Rectal smooth muscle tissue (tissue), 1 donor: ENCODE results near the gene DPP3.

Experiments
- H3K27ac ChIP-seq: one replicate; pipeline ENCODE4 v1.7.0; 2013; ENCODE audit warnings: low read depth, low read length, inconsistent platforms
- H3K27me3 ChIP-seq: one replicate; pipeline ENCODE4 v1.7.0; 2013; ENCODE audit warnings: low read length; ENCODE audit not compliant: control insufficient read depth, insufficient read depth
- H3K36me3 ChIP-seq: one replicate; pipeline ENCODE4 v1.7.0; 2013; ENCODE audit warnings: low read length; ENCODE audit not compliant: control insufficient read depth, insufficient read depth
- H3K4me1 ChIP-seq: one replicate; pipeline ENCODE4 v1.7.0; 2013; ENCODE audit warnings: low read length; ENCODE audit not compliant: control insufficient read depth, insufficient read depth
- H3K4me3 ChIP-seq: one replicate; pipeline ENCODE4 v1.7.0; 2013; ENCODE audit warnings: low read length
- H3K9ac ChIP-seq: one replicate; pipeline ENCODE4 v1.7.0; 2013; ENCODE audit warnings: low read length

DPP3 gene

DNA sequence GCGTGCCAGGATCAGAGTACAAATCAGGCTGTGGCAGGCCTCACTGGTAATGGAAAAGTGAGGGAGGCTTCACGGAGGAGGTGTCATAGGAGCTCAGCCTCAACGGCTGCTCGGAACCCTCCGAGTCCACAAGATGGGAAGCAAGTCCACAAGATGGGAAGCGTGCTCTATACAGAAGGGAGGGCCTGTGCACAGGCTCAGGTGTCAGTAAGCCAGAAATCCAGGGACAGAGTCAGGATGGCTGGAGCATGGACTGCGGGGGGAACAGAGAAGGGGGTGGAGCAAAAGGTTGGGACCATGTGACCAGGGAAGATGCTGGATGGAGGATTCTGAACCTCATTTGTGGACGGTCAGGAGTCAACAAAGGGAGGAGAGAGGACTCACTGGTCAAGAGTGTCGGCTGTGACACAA lies 3.4 kb upstream of the DPP3 start:
- Histone ChIP-seq H3K9ac (no peak overlapping the region), H3K36me3 (peaks cover 8% of the 10 kb centered on the region), H3K27ac (no peak overlapping the region), H3K27me3 (no peaks in the 10 kb centered on the region), H3K4me3 (no peak overlapping the region), H3K4me1 (peaks cover 9% of the 10 kb centered on the region)

DNA sequence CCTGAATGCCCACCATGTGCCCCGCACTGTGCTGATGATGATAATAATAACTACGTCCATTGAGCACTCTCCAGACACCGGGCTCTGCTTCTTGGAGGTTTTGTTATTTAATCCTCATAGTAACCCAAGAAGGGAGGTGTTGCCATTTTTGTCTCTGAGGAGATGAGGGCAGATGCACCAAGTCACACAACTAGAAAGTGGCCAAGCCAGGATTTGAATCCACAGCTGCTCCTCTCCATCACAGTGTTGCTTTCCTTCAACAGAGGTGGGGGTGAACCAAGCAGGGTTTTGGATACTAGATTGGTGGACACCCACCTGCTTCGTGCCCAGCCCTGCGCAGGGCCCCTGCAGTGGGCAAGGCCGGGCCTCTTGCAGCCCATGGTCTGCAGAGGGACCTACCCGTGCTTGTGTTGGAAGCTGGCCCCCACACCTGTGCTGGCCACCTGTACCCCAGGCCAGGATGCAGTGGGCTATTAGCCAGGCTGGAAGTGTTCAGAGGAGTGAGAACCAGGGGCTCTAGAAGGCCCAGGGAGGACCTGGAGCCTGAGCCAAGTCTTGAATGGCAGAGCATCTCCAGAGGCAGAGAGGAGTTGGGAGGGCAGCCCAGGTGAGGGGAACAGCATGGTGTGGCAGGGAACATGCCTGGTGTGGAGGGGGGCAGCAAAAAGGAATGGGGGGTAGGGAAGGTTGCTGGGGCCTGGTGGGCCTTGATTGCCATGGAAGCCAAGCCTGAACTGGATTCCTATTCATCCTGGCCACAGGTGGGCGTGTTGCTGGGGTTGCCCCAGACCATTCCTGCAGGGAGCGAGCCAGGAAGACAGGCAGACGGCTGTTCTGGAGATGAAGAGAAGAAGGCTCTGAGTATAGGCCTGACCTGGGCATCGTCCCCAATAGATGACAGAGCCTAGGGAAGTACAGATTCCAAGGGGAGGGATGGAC lies 2.7 kb upstream of the DPP3 start:
- peaks cover 9% of the 10 kb centered on the region for H3K4me1 ChIP-seq
- no peaks in the 10 kb centered on the region for H3K27me3 ChIP-seq
- H3K27ac ChIP-seq = no peak overlapping the region
- H3K36me3 ChIP-seq = peaks cover 3% of the 10 kb centered on the region
- H3K9ac ChIP-seq = no peak overlapping the region
- H3K4me3 ChIP-seq = no peak overlapping the region

DNA sequence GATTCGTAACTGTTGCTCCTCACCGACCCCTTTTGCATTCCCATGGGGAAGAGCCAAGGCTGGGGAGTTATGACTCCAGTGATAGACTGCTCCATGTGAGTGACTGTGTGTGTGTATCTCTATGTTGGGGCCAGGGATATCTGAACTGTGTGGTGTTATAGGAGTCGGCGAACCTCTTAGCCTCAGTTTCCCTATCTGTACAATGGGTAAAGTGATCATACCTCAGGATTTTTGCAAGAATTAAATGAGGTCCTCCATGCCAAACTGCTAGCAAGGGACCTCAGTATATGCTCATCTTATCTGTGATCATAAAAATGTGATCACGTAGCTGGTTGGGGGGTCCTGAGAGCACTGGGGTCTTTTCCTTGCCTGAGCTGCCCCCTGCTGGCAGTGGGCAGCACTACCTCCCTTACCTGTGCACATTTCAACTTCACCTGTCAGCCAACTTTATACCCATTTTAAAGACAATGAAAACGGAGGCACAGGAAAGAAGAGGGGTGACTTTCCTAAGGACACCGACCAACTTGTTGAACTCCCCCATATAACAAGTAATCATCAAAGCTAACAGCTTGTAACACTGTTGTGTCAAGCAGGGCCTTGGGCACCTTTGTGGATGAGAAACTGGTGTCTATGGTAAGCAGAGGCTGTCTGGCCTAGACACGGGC lies 1.4 kb upstream of the DPP3 start:
- Histone ChIP-seq H3K9ac (peak overlapping the region; percentile 75), H3K27ac (peak overlapping the region; percentile 90), H3K4me1 (peaks cover 9% of the 10 kb centered on the region), H3K4me3 (peak overlapping the region; percentile 79), H3K36me3 (peaks cover 2% of the 10 kb centered on the region), H3K27me3 (no peaks in the 10 kb centered on the region)

DNA sequence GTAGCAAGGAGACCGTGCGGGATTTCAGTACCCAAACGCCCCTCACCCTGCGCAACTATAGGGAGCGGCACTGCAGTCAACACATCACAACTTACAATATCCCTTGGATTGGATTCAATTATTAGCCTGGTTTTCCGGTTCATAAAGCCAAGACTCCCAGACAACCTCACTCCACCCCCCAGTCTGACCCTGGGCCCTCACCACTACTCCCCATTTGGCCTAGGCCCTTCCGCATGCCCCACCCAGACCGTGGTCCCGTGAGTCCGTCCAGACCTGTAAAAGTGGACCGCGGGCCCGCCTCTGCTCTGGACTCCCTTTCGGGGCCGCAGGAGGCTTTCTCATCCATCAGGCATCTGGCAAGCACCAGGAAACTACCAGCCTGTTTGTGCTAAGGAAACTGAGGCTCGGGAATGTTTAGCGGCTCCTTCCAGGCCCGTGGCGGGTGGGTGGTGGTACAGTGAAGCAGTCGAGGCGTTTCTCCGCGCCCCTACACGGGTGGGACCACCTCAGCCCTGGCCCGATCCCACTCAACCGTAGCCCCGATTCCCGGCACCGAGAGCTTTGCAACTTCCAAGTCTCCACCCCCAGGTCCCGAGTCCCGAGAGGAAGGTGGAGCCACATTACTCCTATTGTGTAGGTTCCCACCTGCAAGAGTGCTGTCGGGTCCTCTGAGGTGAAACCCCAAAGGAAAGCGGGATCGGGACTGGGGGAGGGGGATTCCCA lies 679 bp upstream of the DPP3 start:
- H3K27me3 ChIP-seq = no peaks in the 10 kb centered on the region
- H3K9ac ChIP-seq = peak overlapping the region; percentile 75
- peak overlapping the region; percentile 79 for H3K4me3 ChIP-seq
- H3K4me1 ChIP-seq = peaks cover 9% of the 10 kb centered on the region
- H3K27ac ChIP-seq = peak overlapping the region; percentile 90
- H3K36me3 ChIP-seq = peaks cover 2% of the 10 kb centered on the region

DNA sequence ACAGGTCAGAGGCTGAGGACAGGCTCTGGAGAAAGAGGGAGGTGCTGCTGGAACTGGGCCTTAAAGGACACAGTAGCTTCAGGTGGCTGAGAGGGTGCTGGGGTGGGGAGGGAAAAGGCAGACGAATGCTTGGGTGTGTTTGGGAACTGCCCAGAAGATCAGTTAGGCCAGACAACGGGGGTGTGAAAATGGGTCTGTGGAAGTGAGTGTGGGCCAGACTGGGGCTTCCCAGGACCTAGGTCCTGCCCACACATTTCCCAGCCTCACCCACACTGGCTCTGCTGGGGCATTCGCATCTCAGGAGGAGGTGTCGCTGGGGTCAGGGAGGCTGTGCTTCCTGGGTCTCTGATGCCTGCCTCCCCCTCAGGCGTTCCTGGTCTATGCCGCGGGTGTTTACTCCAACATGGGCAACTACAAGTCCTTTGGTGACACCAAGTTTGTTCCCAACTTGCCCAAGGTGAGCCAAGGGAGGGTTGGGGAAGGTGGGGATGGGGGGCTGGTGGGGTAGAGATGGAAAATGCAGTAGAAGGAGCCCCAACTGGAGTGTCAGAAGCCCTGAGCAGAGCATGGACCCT lies 4.7 kb downstream of the DPP3 start:
- Histone ChIP-seq H3K4me3 (no peak overlapping the region), H3K27me3 (no peaks in the 10 kb centered on the region), H3K9ac (no peak overlapping the region), H3K27ac (no peak overlapping the region), H3K36me3 (peaks cover 13% of the 10 kb centered on the region), H3K4me1 (peaks cover 3% of the 10 kb centered on the region)

DNA sequence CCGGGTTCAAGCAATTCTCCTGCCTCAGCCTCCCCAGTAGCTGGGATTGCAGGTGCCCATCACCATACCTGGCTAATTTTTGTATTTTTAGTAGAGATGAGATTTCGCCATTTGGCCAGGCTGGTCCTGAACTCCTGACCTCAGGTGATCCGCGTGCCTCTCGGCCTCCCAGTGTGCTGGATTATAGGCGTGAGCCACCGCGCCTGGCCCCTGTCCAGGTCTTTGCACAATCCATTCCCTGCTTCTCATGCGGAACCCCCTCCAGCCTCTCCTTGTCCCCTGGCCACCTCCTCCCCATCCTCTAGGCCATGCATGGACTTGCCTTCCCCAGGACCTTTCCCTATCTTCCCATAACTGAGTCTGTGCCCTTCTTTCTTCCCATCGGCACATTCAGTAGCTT lies 8.7 kb downstream of the DPP3 start:
- Histone ChIP-seq H3K4me3 (no peak overlapping the region), H3K36me3 (peaks cover 17% of the 10 kb centered on the region), H3K4me1 (no peaks in the 10 kb centered on the region)

DNA sequence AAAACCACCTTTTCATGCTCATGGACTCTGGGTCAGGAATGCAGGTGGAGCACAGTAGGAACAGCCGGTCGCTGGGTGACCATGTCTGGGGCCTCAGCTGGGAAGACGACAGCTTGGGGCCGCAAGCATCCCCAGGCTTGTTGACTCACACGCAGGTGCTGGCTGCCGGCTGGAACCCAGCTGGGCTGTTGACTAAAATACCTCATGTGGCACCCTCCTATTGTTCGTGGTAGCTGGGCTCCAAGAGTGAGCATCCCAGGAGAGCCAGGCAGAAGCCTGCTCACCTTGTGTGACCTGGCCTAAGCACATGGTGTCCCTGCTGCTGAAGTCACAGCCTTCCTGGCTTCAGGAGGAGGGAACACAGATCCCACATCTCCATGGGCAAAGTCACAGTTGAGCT lies 9.4 kb downstream of the DPP3 start:
- Histone ChIP-seq H3K4me1 (no peaks in the 10 kb centered on the region), H3K27me3 (no peaks in the 10 kb centered on the region), H3K36me3 (peaks cover 17% of the 10 kb centered on the region), H3K9ac (no peak overlapping the region), H3K27ac (no peak overlapping the region), H3K4me3 (no peak overlapping the region)

More for the DNA sequence above, 8.7 kb downstream of the DPP3 start:
- Histone ChIP-seq H3K27ac (no peak overlapping the region), H3K9ac (no peak overlapping the region), H3K27me3 (no peaks in the 10 kb centered on the region)

DNA sequence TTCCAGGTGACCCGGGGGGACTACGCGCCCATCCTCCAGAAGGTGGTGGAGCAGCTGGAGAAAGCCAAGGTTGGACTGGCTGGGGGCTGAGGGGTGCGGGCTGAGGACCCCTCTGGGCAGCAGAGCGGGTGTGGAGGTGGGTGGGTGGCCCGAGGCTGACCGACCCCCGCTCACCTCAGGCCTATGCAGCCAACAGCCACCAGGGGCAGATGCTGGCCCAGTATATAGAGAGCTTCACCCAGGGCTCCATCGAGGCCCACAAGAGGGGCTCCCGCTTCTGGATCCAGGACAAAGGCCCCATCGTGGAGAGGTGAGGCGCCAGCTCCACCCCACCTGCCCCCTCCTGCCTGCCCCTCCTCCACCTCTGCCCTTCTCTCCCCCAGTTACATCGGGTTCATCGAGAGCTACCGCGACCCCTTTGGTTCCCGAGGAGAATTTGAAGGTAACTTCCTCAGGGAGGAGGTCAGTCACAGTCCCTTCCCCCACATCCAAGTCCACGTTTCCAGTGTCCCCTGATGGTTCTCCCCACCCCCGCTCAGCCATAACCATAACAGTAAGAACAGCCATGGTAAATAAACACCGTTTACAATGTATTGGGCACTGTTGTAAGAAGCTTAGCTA lies 11.2 kb downstream of the DPP3 start:
- Histone ChIP-seq H3K27me3 (no peaks in the 10 kb centered on the region), H3K9ac (no peak overlapping the region), H3K4me1 (no peaks in the 10 kb centered on the region), H3K36me3 (peaks cover 17% of the 10 kb centered on the region), H3K27ac (no peak overlapping the region), H3K4me3 (no peak overlapping the region)

DNA sequence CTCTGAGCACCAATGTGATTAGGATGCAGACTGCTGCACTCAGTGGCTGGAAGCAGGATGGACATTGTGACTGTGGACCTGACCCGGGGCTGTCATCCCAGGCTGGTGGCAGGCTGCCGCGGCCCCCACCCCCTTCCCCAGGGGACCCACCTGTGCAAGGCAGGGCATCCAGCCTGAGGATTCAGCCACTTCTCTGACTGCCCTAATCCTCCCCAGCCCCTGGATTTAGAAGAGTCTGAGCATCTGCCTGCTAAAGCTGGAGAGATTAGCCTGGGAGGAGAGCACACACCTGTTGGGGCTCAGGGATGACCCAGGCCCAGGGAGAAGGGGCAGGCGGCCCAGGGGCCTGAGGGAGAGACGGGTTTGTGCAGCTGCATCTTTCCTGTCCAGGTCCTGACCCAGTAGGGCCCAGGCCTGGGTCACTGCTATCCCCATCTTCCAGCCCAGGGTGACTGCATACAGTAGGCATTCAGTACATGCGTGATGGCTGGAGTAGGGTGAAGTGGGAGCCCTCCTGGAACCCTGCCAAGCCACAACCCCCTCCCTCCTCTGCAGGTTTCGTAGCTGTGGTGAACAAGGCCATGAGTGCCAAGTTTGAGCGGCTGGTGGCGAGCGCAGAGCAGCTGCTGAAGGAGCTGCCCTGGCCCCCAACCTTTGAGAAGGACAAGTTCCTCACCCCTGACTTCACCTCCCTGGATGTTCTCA lies 12.1 kb downstream of the DPP3 start:
- H3K4me1 ChIP-seq = no peaks in the 10 kb centered on the region
- no peaks in the 10 kb centered on the region for H3K27me3 ChIP-seq
- H3K4me3 ChIP-seq = no peak overlapping the region
- H3K36me3 ChIP-seq = peaks cover 14% of the 10 kb centered on the region
- no peak overlapping the region for H3K9ac ChIP-seq
- H3K27ac ChIP-seq = no peak overlapping the region

DNA sequence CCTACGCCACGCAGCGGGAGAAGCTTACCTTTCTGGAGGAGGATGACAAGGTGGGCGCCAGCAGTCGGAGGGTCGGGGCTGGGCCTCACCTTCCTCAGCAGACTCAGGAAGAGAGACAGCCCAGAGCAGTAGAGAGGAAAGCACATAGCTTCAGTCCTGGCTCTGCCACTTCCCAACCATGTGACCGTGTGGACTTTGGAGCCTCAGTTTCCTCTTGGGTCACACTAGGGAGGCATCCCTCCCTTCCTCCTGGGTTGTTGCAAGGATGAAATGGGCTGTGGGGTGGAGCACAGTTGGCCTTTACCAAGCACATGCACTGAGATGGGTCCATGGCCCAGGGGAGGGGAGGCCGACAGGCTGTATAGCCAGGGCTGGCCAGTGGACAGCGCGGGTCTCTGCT lies 12.9 kb downstream of the DPP3 start:
- H3K27me3 ChIP-seq = no peaks in the 10 kb centered on the region
- H3K4me3 ChIP-seq = no peak overlapping the region
- H3K4me1 ChIP-seq = no peaks in the 10 kb centered on the region
- H3K27ac ChIP-seq = no peak overlapping the region
- peaks cover 10% of the 10 kb centered on the region for H3K36me3 ChIP-seq
- no peak overlapping the region for H3K9ac ChIP-seq

DNA sequence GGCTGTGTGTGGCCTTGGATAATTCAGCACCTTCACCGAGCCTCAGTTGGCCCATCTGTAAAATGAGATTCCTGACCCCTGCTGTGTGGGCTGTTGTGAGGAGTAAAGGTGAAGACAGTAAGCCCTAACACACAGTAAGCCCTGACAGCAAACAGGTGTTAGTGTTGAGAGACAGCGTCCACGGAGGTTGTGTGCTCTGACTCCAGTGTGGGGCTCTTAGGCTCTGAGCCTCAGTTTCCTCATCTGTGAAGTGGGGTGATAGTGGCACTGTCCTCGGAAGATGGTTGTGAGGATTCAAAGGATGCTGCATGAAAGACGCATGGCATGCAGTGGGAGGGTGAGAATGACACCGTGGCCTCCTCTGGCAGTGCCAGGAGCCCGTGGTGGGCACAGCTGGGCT lies 14.2 kb downstream of the DPP3 start:
- Histone ChIP-seq H3K36me3 (peaks cover 4% of the 10 kb centered on the region), H3K9ac (no peak overlapping the region)

More for the DNA sequence above, 14.2 kb downstream of the DPP3 start:
- Histone ChIP-seq H3K27me3 (no peaks in the 10 kb centered on the region), H3K4me3 (no peak overlapping the region), H3K27ac (no peak overlapping the region), H3K4me1 (no peaks in the 10 kb centered on the region)
